Measurements from ENCODE around the gene FBLN7. TPM values are rescaled to one million over a fixed set of nuclear protein-coding genes. Genes with fewer than 3 reads are reported as not detected.

The FBLN7 gene
- total RNA-seq, 6 experiments from 2014 or later, result 1.2 to 5.4 (median 2.9) TPM

- no peak for TF ChIP-seq POLR2A (IDR thresholded peaks at IDR 0.05)
- no peak for TF ChIP-seq CTCF (IDR thresholded peaks at IDR 0.05)
- intact Hi-C loops (cut with DNase I), result no loop called here
- Histone ChIP-seq H3K4me1 (no peaks in the 10 kb centered on the region), H3K4me3 (no peak overlapping the region), H3K27me3 (no peaks in the 10 kb centered on the region), H3K36me3 (no peaks in the 10 kb centered on the region), H3K9me3 (no peaks in the 10 kb centered on the region), H3K27ac (no peak overlapping the region)
- no peak for ATAC-seq
- DNase-seq, result no peak
Measured at GRCh38 chr2:112195950-112196349, 57.8 kb downstream of the FBLN7 start.

- H3K36me3 ChIP-seq, result no peaks in the 10 kb centered on the region
- peaks cover 0 to 7% (median 2%) of the 10 kb centered on the region in 4 donors for H3K4me1 ChIP-seq
- H3K27ac ChIP-seq, result no peak overlapping the region
- WGBS (ENCODE audit: insufficient coverage, low coverage, low lambda C conversion rate, missing lambda C conversion rate), result 100% methylated on average over 1 of the region's 1 CpG
- intact Hi-C loops (cut with DNase I), result no loop called here
- no peak overlapping the region for H3K4me3 ChIP-seq
- DNase-seq (no peak), ATAC-seq (no peak)
- TF ChIP-seq POLR2A (IDR thresholded peaks at IDR 0.05) (no peak), CTCF (IDR thresholded peaks at IDR 0.05) (no peak)
- no peaks in the 10 kb centered on the region for H3K27me3 ChIP-seq
- H3K9me3 ChIP-seq, result no peaks in the 10 kb centered on the region
Measured at GRCh38 chr2:112197868-112198267, 59.7 kb downstream of the FBLN7 start.

GRCh38 chr2:112198780-112199179, 60.6 kb downstream of the FBLN7 start:
- Histone ChIP-seq H3K4me3 (no peak overlapping the region), H3K27ac (no peak overlapping the region), H3K36me3 (no peaks in the 10 kb centered on the region), H3K27me3 (no peaks in the 10 kb centered on the region), H3K4me1 (peaks cover 0 to 7% (median 2%) of the 10 kb centered on the region in 4 donors), H3K9me3 (peaks cover 0 to under 1% (median 0%) of the 10 kb centered on the region in 4 donors)
- intact Hi-C loops (cut with DNase I), result no loop called here
- no peak for DNase-seq
- TF ChIP-seq CTCF (IDR thresholded peaks at IDR 0.05), result no peak
- no peak for TF ChIP-seq POLR2A (IDR thresholded peaks at IDR 0.05)
- ATAC-seq, result no peak

- WGBS (ENCODE audit: insufficient coverage, low coverage, low lambda C conversion rate, missing lambda C conversion rate), result 60% methylated on average over 1 of the region's 3 CpGs
- Histone ChIP-seq H3K9me3 (peaks cover 0 to 5% (median 0%) of the 10 kb centered on the region in 4 donors), H3K36me3 (no peaks in the 10 kb centered on the region), H3K4me1 (peaks cover 0 to 7% (median 2%) of the 10 kb centered on the region in 4 donors), H3K27ac (no peak overlapping the region), H3K27me3 (no peaks in the 10 kb centered on the region), H3K4me3 (no peak overlapping the region)
- intact Hi-C loops (cut with DNase I), result no loop called here
- ATAC-seq, result no peak
- no peak for TF ChIP-seq POLR2A (IDR thresholded peaks at IDR 0.05)
- no peak for TF ChIP-seq CTCF (IDR thresholded peaks at IDR 0.05)
- no peak for DNase-seq
Measured at GRCh38 chr2:112199188-112199587, 61.0 kb downstream of the FBLN7 start.

Data from right lobe of liver (tissue), 6 donors.